Left ventricle myocardium inferior (tissue), 1 donor: ENCODE results near the gene TNFAIP2. TPM values are rescaled to one million over a fixed set of nuclear protein-coding genes. Genes with fewer than 3 reads are reported as not detected.

Experiments used
- DNase-seq: peaks from one replicate; pipeline ENCODE4 v3.0.0-alpha.2; 2020
- H3K27ac ChIP-seq: fragments of 200-600 bp; replicated peaks from 2 replicates; pipeline ENCODE4 v1.8.0; 2021
- H3K27me3 ChIP-seq: fragments of 200-600 bp; 2 replicates; pipeline ENCODE4 v1.8.0; 2021; ENCODE audit warnings: low read depth
- H3K36me3 ChIP-seq: fragments of 200-600 bp; 2 replicates; pipeline ENCODE4 v1.8.0; 2021
- H3K4me1 ChIP-seq: fragments of 200-600 bp; 2 replicates; pipeline ENCODE4 v1.8.0; 2021
- H3K4me3 ChIP-seq: fragments of 200-600 bp; 2 replicates; pipeline ENCODE4 v1.8.0; 2021; ENCODE audit warnings: mild to moderate bottlenecking, moderate library complexity
- H3K9me3 ChIP-seq: fragments of 200-600 bp; replicated peaks from 2 replicates; pipeline ENCODE4 v1.8.0; 2021
- CTCF ChIP-seq: fragments of 200-600 bp; IDR thresholded peaks from 2 replicates; pipeline ENCODE4 v1.8.0; 2021; ENCODE audit warnings: antibody characterized with exemption, mild to moderate bottlenecking, borderline replicate concordance
- intact Hi-C: fragments of 100-400 bp; cut with micrococcal nuclease; formaldehyde crosslinking; loops from one replicate; pipeline ENCODE4 v1.11.0; 2022
- total RNA-seq: library from RNA; stranded (reverse); fragmentation: NEBNext Ultra II Directional; extraction: Animal tissue kit (Norgen Biotek cat#: 25700); gene quantifications from one replicate; pipeline ENCODE4 v1.2.1, GENCODE V29; 2021
- donor health status: DM: no; HTN: yes; CAD: no; lungs with severe emphysema.

TNFAIP2 gene
- total RNA-seq, 1 donor from 2014 or later: 40.1 TPM

DNA sequence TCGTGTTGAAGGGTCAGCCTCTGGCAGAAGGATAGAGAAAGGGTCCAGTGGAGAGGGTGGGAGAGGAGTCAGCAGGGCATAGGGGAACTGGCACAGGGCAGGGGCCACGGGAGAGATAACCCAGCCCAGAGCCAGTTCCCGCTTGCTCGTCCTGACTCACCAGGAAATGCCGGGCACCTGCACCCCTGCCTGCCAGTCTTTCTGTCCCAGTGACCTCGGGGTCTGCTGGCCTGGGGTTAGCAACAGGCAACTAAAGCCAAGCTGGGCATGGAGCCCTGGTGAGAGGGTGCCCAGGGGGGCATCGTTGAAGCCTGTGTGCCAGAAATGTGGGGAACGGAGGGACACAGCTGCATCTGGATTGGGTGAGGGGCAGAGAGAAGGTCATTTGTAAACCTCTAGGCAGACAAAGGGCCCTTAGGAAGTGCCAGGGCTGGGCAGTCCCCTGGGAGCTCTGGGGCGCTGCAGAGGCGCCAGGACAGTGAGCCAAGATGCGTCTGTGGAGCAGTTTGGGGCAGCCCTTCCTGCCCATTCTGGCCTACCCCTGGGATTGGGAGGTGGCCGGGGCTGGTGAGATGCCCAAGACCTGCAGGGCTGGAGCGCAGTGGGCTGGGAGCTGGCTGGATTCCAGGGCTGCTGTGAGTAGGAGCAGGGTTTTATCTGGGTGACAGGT, 5.5 kb downstream of the TNFAIP2 start:
- intact Hi-C loops: no loop called here
- H3K9me3 ChIP-seq: no peaks in the 10 kb centered on the region
- H3K36me3 ChIP-seq: peaks cover 52% of the 10 kb centered on the region
- H3K27me3 ChIP-seq: no peaks in the 10 kb centered on the region
- peak; percentile 17 for DNase-seq
- H3K27ac ChIP-seq: peak overlapping the region; percentile 33
- TF ChIP-seq CTCF: no peak
- peaks cover 86% of the 10 kb centered on the region for H3K4me1 ChIP-seq
- H3K4me3 ChIP-seq: no peak overlapping the region

DNA sequence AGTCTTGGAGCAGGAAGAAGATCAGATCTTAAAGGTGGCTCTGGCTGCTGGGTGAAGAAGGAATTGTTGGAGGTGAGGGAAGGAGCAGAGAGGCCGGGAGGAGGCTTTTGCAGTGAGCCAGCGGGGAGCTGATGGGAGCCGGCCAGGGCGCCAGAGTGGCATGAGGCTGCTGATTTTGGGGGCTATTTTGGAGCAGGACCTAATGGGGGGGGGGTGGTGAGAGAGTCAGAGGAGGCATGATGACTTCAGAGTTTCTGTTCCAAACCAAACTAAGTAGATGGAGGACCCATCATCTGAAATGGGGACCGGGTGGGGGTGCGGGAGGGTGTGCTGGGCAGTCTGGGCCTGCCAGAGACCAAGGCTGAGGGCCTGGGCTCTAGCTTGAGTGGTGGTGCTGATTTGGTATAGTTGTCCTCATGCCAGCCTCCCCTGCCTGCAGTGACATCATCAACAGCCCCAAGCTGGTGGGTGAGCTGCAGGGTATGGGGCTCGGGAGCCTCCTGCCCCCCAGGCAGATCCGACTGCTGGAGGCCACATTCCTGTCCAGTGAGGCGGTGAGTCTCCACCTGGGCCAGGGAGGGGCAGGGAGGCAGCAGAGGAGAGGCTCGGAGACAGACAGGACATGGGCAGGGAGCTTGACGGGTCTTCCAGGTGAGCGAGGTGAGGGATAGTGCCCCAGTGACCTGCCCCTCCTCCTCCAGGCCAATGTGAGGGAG, 6.2 kb downstream of the TNFAIP2 start:
- Histone ChIP-seq H3K27me3 (no peaks in the 10 kb centered on the region), H3K36me3 (peaks cover 59% of the 10 kb centered on the region), H3K9me3 (no peaks in the 10 kb centered on the region), H3K4me3 (no peak overlapping the region), H3K27ac (peak overlapping the region; percentile 33), H3K4me1 (peaks cover 79% of the 10 kb centered on the region)
- no peak for TF ChIP-seq CTCF
- intact Hi-C loops: no loop called here
- no peak for DNase-seq

- Histone ChIP-seq H3K9me3 (no peaks in the 10 kb centered on the region), H3K36me3 (peaks cover 67% of the 10 kb centered on the region), H3K27ac (no peak overlapping the region), H3K27me3 (no peaks in the 10 kb centered on the region), H3K4me1 (peaks cover 72% of the 10 kb centered on the region), H3K4me3 (no peak overlapping the region)
- TF ChIP-seq CTCF: no peak
- DNase-seq: no peak
- intact Hi-C loops: no loop called here
Observed at GRCh38 chr14:103130017-103130764, 6.9 kb downstream of the TNFAIP2 start.

- intact Hi-C loops: no loop called here
- no peak overlapping the region for H3K27ac ChIP-seq
- H3K36me3 ChIP-seq: peaks cover 74% of the 10 kb centered on the region
- DNase-seq: no peak
- H3K4me3 ChIP-seq: no peak overlapping the region
- no peaks in the 10 kb centered on the region for H3K9me3 ChIP-seq
- no peak for TF ChIP-seq CTCF
- H3K27me3 ChIP-seq: no peaks in the 10 kb centered on the region
- peaks cover 64% of the 10 kb centered on the region for H3K4me1 ChIP-seq
Observed at GRCh38 chr14:103130965-103131364, 7.7 kb downstream of the TNFAIP2 start.

DNA sequence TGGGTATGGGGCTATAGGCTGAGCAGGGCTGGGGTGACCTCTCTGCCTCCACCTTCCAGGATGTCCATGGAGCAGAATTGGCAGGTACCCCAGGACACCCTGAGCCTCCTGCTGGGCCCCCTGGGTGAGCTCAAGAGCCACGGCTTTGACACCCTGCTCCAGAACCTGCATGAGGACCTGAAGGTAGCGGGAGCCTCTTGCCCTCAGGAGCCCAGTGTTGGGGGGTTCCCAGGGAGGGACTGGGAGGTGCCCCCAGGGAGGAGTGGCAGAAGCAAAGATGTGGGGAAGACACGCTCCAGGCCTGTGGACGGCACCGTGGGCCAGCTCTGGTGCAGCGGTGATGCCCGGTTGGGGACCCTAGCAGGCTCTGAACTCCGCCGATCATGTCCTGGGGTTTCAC, 8.3 kb downstream of the TNFAIP2 start:
- no peak for TF ChIP-seq CTCF
- Histone ChIP-seq H3K36me3 (peaks cover 73% of the 10 kb centered on the region), H3K27ac (no peak overlapping the region), H3K27me3 (no peaks in the 10 kb centered on the region), H3K4me1 (peaks cover 63% of the 10 kb centered on the region), H3K4me3 (no peak overlapping the region), H3K9me3 (no peaks in the 10 kb centered on the region)
- intact Hi-C loops: no loop called here
- no peak for DNase-seq
